ENCODE data around the gene ARSB.

The ARSB gene

DNA sequence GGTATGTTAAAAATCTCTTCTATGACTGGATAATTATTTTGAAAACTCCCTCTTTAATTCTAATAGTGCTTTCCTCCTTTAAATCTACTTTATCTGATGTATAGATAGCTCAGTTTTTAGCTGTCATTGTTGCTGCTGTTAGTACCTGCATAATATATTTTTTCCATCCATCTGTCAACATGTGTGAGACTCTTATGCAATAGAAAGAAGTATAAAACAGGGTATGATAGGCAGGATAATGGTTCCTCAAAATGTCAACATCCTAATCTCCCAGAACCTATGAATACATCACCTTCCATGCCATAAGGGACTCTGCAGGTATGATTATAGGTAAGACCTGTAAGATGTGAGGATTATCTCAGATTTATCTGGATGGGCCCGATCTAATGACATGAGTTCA is 199.7 kb downstream of the ARSB start:
- no peak for DNase-seq (ENCODE audit: extremely low read depth, insufficient read length)
- TF ChIP-seq, protein P1, sequence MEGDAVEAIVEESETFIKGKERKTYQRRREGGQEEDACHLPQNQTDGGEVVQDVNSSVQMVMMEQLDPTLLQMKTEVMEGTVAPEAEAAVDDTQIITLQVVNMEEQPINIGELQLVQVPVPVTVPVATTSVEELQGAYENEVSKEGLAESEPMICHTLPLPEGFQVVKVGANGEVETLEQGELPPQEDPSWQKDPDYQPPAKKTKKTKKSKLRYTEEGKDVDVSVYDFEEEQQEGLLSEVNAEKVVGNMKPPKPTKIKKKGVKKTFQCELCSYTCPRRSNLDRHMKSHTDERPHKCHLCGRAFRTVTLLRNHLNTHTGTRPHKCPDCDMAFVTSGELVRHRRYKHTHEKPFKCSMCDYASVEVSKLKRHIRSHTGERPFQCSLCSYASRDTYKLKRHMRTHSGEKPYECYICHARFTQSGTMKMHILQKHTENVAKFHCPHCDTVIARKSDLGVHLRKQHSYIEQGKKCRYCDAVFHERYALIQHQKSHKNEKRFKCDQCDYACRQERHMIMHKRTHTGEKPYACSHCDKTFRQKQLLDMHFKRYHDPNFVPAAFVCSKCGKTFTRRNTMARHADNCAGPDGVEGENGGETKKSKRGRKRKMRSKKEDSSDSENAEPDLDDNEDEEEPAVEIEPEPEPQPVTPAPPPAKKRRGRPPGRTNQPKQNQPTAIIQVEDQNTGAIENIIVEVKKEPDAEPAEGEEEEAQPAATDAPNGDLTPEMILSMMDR (IDR thresholded peaks at IDR 0.05; ENCODE audit: insufficient read depth, low read length, poor library complexity, severe bottlenecking): no peak
- Histone ChIP-seq H3K4me3 (replicated peaks; ENCODE audit: low read depth, low read length) (no peak overlapping the region), H3K36me3 (ENCODE audit: control insufficient read depth, insufficient read depth, low read length) (no peaks in the 10 kb centered on the region), H3K27me3 (replicated peaks; ENCODE audit: control insufficient read depth, insufficient read depth, low read length) (no peaks in the 10 kb centered on the region)

DNA sequence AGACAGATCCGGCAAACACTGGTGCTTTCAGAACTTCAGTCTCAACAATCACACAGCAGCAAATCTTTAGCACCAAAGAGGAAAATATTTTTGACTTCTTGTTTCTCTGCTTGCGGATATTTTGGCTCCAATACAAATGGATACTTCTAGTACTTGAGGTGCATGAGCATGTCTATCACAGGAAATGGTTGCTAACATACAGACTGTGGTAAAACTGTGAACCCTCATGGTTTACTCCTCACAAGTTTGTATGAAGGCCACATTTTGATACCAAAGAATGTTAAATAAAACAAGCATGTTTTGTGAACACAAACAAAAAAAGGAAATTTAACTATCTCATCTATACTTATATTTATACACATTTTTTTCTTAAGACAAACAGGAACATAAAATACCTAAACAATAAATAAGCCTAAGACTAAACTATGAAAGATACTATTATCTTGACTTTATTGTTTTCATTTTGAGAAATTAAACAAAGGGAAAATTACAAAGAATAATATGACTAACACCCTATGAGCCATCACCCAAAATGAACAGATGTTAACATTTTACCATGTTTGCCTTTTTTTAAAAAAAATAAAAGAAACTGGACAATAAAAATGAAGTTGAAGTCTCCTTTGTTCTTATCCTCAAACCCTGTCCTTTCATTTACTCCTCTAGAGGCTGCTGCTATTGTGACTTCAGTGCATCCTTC is 201.5 kb downstream of the ARSB start:
- Histone ChIP-seq H3K4me3 (replicated peaks; ENCODE audit: low read depth, low read length) (no peak overlapping the region), H3K27me3 (replicated peaks; ENCODE audit: control insufficient read depth, insufficient read depth, low read length) (no peaks in the 10 kb centered on the region), H3K36me3 (ENCODE audit: control insufficient read depth, insufficient read depth, low read length) (no peaks in the 10 kb centered on the region)
- no peak for DNase-seq (ENCODE audit: extremely low read depth, insufficient read length)
- TF ChIP-seq, protein P1 (IDR thresholded peaks at IDR 0.05; ENCODE audit: insufficient read depth, low read length, poor library complexity, severe bottlenecking): no peak

DNA sequence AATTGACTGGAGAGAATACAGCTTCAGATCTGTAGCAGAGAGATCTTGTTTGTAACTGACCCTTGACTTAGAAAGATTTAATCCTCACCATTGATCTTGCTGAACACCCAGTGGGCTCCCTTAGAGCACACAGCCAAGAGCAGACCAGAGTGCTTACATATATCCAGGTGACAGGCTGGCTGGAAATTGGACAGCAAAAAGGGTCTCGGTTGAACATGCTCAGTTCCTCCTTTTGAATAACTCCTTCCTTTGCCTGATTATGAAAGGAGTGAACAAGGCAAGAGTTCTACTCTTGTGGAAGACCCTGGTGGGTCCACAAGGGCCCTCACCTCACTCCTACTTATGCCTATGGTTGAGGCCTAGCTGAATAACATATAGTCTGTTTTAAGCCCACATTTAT is 202.4 kb downstream of the ARSB start:
- Histone ChIP-seq H3K4me3 (replicated peaks; ENCODE audit: low read depth, low read length) (no peak overlapping the region), H3K27me3 (replicated peaks; ENCODE audit: control insufficient read depth, insufficient read depth, low read length) (no peaks in the 10 kb centered on the region), H3K36me3 (ENCODE audit: control insufficient read depth, insufficient read depth, low read length) (no peaks in the 10 kb centered on the region)
- TF ChIP-seq, protein P1 (IDR thresholded peaks at IDR 0.05; ENCODE audit: insufficient read depth, low read length, poor library complexity, severe bottlenecking): no peak
- DNase-seq (ENCODE audit: extremely low read depth, insufficient read length): no peak

DNA sequence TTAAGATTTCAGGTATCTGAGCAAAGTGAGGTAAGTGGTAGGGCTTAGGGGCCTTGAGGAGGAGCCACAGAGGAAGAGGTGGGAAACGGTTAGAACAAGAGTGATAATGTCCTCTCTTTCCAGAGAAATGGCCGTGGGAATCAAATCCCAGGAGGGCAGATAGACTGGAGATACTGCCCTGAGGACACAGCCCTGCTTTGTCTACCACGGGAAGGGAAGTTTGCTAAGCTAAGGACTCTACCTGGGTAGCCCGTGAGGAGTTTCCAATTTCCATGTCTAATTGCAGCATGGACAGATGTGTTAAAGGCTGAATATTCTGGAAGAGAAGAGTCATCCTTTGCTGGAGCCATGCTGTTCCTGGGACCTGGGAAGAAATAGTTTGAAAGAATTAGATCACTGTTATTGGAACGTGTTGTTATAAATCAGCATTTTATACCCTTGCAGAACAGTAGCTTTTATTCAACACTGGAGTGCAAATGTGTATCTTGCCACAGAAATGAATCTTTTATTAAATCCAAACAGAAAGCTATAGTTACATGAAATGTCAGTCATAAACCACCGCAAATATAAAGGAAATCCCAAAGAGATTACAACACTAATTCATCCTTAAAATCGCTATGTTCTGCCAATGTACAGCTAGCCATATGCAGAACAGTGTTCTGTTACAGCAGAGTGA is 203.4 kb downstream of the ARSB start:
- TF ChIP-seq, protein P1 (IDR thresholded peaks at IDR 0.05; ENCODE audit: insufficient read depth, low read length, poor library complexity, severe bottlenecking): no peak
- Histone ChIP-seq H3K36me3 (ENCODE audit: control insufficient read depth, insufficient read depth, low read length) (no peaks in the 10 kb centered on the region), H3K4me3 (replicated peaks; ENCODE audit: low read depth, low read length) (no peak overlapping the region), H3K27me3 (replicated peaks; ENCODE audit: control insufficient read depth, insufficient read depth, low read length) (no peaks in the 10 kb centered on the region)
- DNase-seq (ENCODE audit: extremely low read depth, insufficient read length): no peak

DNA sequence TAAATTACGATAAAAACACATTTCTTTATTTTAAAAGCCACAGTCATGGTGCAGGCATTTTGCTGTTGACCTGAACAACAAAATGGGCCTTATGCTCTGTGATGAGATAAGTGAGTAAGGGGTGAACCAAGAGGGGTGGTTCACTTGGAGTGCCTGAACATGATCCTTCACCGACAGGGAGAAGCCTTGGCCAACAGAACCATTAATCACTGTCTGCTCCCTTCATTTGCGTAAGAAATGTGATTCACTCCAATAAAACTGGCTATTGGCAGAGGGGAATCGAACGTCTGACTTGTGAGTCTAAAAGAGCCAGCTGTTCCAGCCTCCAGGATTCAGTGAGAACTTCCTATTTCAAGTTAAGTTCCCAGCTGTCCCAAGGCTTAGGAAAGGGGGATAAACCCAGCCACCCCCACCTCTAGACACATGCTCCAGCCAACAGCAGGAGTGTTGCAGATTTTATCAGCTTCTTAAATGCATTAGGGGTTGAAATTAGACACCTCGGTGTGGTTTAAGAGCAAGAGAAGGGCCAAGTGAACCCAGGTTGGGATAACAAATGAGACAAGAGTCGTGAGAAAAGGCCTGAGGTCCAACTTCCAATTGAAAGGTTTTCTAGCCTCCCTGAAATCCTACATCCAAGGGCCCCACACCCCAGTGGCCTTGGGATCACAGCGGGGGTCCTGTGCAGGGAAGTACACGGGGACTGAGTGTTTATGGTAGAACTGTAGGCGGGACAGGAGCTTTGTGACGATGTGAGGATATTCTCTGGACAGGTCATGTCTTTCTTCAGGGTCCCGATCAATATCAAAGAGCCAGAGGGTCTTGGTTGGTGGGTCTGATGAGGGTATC is 205.1 kb downstream of the ARSB start:
- no peak overlapping the region for H3K4me3 ChIP-seq (replicated peaks; ENCODE audit: low read depth, low read length)
- TF ChIP-seq, protein P1 (IDR thresholded peaks at IDR 0.05; ENCODE audit: insufficient read depth, low read length, poor library complexity, severe bottlenecking): no peak
- no peak for DNase-seq (ENCODE audit: extremely low read depth, insufficient read length)
- no peaks in the 10 kb centered on the region for H3K27me3 ChIP-seq (replicated peaks; ENCODE audit: control insufficient read depth, insufficient read depth, low read length)
- H3K36me3 ChIP-seq (ENCODE audit: control insufficient read depth, insufficient read depth, low read length): no peaks in the 10 kb centered on the region

Measured in GM06990 (cell line).